Peyer's patch (tissue), 4 donors: ENCODE results near the gene BTBD17.

Experiments
- CTCF ChIP-seq, 6 experiments: fragments of 450-650 bp in 4 of 6; fragments of 200-600 bp in 2 of 6; sonication (generic) in 1 of 6; IDR thresholded peaks; one replicate each; pipeline ENCODE4 v1.5.1; 2017 to 2019; ENCODE audit warnings: antibody characterized with exemption in 6 of 6, mild to moderate bottlenecking in 3 of 6, moderate library complexity in 1 of 6
- POLR2A ChIP-seq, 2 donors: fragments of 450-650 bp; IDR thresholded peaks; one replicate each; pipeline ENCODE4 v1.5.1; 2017; ENCODE audit warnings: antibody characterized with exemption in 2 of 2, mild to moderate bottlenecking in 2 of 2, moderate library complexity in 2 of 2

- no peak for TF ChIP-seq CTCF (IDR thresholded peaks at IDR 0.05)
- no peak for TF ChIP-seq POLR2A (IDR thresholded peaks at IDR 0.05)
Observed at GRCh38 chr17:74307984-74308773, 53.5 kb downstream of the BTBD17 start.
